GM21423 (cell line): ENCODE results near the gene SMO.
"Not testable (repeated sequence)": the region's sequence is repeated elsewhere in the genome, so short reads cannot be mapped to it uniquely, and the experiment has no call there.

Experiments
- ATAC-seq: cut with Tn5 transposase; IDR thresholded peaks from one replicate; pipeline ENCODE4 v1.9.1; 2021; ENCODE audit warnings: mild to moderate bottlenecking, moderate library complexity; ENCODE audit not compliant: unreplicated experiment

SMO gene

DNA sequence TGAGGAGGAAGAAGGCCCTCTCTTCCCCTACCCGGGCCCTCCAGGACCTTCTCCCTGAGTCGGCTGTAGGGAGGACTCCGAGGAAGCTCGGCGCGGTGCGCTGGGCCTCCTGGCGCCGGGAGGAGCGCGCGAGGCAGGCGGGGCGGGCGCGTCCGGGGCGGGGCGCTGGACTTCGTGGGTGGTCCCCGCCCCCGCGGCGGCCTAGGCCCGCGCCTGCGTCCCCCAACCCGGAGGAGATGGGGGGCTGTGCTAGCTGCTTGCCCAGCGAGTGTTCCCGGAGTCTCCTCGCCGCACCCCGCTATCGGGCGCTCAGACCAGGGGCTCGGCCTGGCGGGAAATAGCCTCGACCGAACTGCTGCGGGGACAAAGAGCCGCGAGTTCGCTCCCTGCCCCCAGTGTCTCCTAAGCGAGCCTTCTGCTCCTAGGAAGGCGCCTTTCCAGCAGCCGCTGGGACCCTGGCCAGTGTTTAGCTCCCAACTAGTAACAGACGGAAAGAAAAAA lies 19.2 kb upstream of the SMO start:
- ATAC-seq: no peak

- peak; percentile 51 for ATAC-seq
These were observed 18.6 kb upstream of the SMO start for GRCh38 chr7:129169686-129170440.

DNA sequence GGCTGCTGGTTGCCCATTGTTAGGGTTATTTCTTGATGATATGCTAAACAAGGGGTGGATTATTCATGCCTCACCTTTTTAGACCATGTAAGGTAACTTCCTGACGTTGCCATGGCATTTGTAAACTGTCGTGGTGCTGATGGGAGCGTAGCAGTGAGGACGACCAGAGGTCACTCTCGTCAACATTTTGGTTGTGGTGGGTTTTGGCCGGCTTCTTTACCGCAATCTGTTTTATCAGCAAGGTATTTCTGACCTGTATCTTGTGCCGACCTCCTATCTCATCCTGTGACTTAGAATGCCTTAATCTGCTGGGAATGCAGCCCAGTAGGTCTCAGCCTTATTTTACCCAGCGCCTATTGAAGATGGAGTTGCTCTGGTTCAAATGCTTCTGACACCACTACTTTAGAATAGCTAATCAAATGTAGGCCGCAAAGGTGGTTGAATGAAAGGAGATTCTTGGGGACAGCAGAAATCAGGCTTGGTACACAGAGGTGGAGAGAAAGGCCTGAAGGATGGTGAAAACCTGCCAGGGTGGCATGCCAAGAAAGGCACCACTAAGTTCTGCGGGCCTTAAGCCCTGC lies 17.9 kb upstream of the SMO start:
- ATAC-seq: no peak

DNA sequence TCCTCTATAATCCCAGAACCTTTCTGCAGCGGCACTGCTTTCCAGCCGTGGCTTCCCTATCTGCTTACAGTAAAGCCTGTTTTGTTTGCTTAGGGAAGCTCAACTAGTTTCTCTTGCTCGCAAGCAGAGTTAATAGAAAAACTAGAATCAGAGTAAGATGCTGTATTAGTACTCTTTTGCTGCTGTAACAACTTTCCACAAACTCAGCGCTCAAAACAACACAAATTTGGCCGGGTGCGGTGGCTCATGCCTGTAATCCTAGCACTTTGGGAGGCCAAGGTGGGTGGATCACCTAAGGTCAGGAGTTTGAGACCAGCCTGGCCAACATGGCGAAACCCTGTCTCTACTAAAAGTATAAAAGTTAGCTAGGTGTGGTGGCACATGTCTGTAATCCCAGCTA lies 14.6 kb upstream of the SMO start:
- not testable (repeated sequence) for ATAC-seq

GRCh38 chr7:129176916-129177710 lies 11.3 kb upstream of the SMO start:
- ATAC-seq: no peak

DNA sequence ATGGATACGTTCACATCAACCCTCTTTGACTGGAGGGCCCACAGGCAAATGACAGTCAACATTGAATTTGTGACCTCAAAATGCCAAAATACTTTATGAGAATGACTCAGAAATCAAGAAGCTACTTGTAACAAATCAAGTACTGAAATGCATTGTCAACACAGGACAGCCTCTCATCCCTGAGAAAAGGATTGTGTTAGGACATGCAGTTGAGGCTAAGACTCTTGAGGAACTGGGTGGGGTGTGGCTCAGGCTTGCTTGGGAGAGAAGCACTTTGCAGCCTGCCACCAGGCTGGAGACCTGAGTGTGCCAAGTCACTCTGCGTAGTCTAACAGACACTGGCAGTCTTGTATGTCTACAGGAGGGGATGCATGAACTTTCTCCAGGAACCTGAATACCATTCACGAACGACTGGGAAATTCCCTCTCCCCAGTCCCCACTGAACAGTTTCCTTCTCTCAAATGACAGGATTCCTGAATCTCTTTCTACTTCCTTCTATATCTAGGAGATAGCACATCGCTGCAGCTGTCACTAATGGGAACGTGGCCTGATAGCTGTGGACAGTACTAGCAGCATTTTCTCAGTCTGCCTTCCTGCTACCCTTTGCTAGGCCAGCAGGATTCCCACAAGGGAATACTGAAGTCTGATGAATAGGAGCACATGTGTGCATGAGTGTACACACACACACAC lies 3.3 kb upstream of the SMO start:
- no peak for ATAC-seq

DNA sequence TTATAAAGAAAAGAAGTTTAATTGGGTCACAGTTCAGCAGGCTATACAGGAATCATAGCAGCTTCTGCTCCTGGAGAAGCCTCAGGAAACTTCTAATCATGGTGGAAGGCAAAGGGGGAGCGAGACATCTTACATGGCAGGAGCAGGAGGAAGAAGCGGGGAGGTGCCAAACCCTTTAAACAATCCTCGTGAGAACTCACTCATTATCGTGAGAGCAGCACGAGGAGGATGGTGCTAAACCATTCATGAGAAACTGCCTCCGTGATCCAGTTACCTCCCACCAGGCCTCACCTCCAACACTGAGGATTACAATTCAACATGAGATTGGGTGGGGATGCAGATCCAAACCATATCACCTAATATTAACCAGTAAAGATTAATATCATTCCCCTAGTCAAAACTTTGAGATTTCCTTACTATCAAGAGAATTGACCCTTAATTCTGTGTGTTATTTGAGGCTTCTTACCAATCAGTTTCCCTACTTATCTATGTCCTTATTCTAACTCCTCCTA lies 1.6 kb upstream of the SMO start:
- no peak for ATAC-seq

- ATAC-seq: no peak
These were observed 607 bp upstream of the SMO start for GRCh38 chr7:129187681-129188371.

- ATAC-seq: no peak
These were observed 643 bp downstream of the SMO start for GRCh38 chr7:129188892-129189660.

DNA sequence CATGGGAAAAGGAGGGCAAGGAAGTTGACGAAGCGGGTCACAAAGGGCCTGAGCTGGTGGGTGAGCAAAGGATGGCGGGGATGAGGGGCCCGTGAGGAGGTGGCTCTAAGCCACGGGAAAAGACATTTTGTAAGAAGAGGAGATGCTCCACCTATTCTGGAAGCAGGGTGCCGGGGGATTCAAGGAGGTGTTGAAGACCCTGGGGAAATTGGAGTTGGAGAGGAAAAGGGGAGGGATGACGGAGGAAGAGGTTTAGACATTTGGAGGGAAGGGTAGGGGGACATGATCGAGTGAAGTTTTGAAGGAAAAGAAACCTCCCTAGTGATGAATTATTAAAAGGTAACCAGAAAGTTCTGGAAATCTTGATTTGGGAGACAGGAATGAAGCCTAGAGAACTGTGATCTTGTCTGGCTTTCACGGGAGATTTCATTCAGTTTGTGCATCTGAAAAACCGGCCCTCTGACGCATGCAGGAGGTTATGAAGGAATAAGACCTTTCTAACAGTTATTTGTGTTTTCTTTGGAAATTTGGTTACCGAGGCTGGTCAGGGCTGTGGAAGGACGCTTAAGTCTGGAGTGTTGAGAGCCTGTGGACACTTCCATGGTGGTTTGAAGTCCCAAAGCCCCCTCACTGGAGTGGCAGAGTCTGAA lies 1.4 kb downstream of the SMO start:
- ATAC-seq: no peak

GRCh38 chr7:129191272-129191671 lies 2.8 kb downstream of the SMO start:
- no peak for ATAC-seq

DNA sequence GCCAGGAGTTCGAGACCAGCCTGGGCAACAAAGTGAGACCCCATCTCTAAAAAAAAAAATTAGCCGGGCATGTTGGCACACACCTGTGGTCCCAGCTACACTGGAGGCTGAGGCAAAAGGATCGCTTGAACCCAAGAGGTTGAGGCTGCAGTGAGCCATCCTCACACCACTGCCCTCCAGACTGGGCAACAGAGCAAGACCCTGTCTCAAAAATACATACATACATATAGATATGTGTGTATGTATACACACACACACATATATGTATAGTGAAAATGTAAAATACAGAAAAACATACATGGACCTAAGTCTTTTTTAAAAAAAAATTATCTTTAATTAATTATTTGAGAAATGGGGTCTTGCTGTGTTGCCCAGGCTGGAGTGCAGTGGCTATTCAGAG lies 5.5 kb downstream of the SMO start:
- ATAC-seq: no peak

DNA sequence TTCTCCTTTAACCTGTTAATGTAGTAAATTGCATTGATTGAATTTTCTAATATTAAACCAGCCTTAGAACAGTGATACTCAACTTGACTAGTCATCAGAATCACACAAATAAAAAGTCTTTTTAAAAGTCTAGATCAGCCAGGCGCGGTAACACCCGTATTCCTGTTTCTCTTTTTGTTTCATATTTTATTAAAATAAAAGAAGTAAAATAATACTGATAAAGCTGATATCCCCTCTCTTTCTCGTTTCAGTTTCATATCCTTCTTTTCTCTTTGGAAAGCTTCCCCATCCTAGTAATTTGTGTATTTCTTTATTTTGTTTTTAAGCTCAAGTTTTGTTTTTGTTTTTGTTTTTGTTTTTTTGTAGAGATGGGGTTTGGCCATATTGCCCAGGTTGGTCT lies 9.3 kb downstream of the SMO start:
- ATAC-seq: no peak

- no peak for ATAC-seq
These were observed 11.0 kb downstream of the SMO start for GRCh38 chr7:129199406-129199805.

GRCh38 chr7:129202058-129202777 lies 13.8 kb downstream of the SMO start:
- no peak for ATAC-seq

DNA sequence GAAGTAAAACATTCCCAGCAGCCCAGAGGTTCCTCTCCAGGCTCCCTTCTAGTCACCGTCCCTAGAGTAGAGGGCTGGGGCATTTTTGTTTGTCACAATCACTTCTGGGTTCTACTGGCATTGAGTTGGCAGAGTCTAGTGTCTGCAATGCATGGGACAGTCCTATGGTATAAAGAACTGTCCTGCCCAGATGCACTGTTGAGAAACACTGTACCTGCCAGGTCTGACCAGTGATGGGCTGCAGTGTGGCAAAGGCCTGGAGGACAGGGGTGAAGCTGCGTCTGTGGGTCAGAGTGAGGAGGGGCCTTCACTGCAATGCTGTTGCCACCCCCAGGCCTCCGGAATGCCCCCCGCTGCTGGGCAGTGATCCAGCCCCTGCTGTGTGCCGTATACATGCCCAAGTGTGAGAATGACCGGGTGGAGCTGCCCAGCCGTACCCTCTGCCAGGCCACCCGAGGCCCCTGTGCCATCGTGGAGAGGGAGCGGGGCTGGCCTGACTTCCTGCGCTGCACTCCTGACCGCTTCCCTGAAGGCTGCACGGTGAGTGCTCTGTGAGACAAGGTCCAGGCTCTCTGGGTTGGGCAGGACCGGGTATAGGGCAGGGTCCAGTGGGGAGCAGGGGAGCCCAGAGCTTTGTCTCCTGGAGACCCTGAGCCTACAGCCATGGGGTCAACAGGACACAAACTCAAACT lies 14.8 kb downstream of the SMO start:
- ATAC-seq: no peak

DNA sequence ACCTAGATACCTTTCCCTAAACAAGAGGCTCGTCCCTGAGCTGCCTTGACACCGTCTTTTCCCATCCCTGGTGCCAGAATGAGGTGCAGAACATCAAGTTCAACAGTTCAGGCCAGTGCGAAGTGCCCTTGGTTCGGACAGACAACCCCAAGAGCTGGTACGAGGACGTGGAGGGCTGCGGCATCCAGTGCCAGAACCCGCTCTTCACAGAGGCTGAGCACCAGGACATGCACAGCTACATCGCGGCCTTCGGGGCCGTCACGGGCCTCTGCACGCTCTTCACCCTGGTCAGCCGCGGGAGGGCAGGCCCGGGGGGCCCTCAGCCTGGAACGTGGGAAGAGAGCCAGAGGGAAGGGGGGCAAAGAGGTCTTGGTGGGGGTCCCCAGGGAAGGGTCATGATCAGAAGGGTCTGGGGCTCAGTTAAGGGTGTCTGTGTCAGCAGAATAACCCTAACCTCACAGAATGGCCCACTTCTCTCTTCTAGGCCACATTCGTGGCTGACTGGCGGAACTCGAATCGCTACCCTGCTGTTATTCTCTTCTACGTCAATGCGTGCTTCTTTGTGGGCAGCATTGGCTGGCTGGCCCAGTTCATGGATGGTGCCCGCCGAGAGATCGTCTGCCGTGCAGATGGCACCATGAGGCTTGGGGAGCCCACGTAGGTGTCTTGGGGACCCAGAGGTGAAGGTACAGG lies 16.8 kb downstream of the SMO start:
- no peak for ATAC-seq
